K562 (cell line): ENCODE data around the gene ZBTB9. TPM values are rescaled to one million over a fixed set of nuclear protein-coding genes. Genes with fewer than 3 reads are reported as not detected.

Experiments
- DPF2 ChIP-seq: fragments of 450-650 bp; IDR thresholded peaks from 2 replicates; pipeline ENCODE4 v1.6.1; 2016
- EWSR1 ChIP-seq: fragments of 450-650 bp; IDR thresholded peaks from 2 replicates; pipeline ENCODE4 v1.6.1; 2018; ENCODE audit warnings: borderline replicate concordance, mild to moderate bottlenecking, low read depth, moderate library complexity; ENCODE audit not compliant: partially characterized antibody
- HDGF ChIP-seq: fragments of 450-650 bp; IDR thresholded peaks from 2 replicates; pipeline ENCODE4 v1.6.1; 2016
- PHF8 ChIP-seq: fragments of 200-600 bp; sonication (generic); IDR thresholded peaks from 2 replicates; pipeline ENCODE4 v1.6.1; 2012; ENCODE audit warnings: mixed run types, mild to moderate bottlenecking, inconsistent platforms, low read length, moderate library complexity, borderline replicate concordance
- SIRT6 ChIP-seq: IDR thresholded peaks from one replicate; pipeline ENCODE4 v1.6.1; 2012; ENCODE audit warnings: low read depth, mild to moderate bottlenecking, control low read depth, inconsistent platforms, low read length, moderate library complexity
- SMAD4 ChIP-seq: fragments of 250-450 bp; sonication (Bioruptor Pico); conservative IDR thresholded peaks from 2 replicates; pipeline ENCODE4 v1.8.0; 2021; ENCODE audit warnings: inconsistent platforms, mild to moderate bottlenecking, moderate library complexity
- SMARCA5 ChIP-seq: fragments of 450-650 bp; IDR thresholded peaks from 2 replicates; pipeline ENCODE4 v1.6.1; 2016
- STAT5A ChIP-seq: IDR thresholded peaks from 2 replicates; pipeline ENCODE4 v1.6.1; 2012; ENCODE audit warnings: low read length, inconsistent platforms, borderline replicate concordance
- TAL1 ChIP-seq: fragments of 450-650 bp; IDR thresholded peaks from 2 replicates; pipeline ENCODE4 v1.6.1; 2016; ENCODE audit warnings: mild to moderate bottlenecking
- TBP ChIP-seq: optimal IDR thresholded peaks from 2 replicates; pipeline ENCODE3; 2011; ENCODE audit warnings: low read depth, low read length, improper control_type of control experiment
- TCFL5 ChIP-seq: fragments of 250-450 bp; sonication (Bioruptor Pico); conservative IDR thresholded peaks from 2 replicates; pipeline ENCODE4 v1.6.1; 2021; ENCODE audit warnings: mild to moderate bottlenecking, moderate library complexity, matching md5 sums
- TRIM28 ChIP-seq: fragments of 450-650 bp; IDR thresholded peaks from 2 replicates; pipeline ENCODE4 v1.6.1; 2017
- ZEB2 ChIP-seq: fragments of 450-650 bp; IDR thresholded peaks from 2 replicates; pipeline ENCODE4 v1.6.1; 2016
- ZFX ChIP-seq: sonication (generic); formaldehyde crosslinking; IDR thresholded peaks from 2 replicates; pipeline ENCODE4 v1.8.0; 2022; ENCODE audit warnings: mild to moderate bottlenecking, missing genetic modification reagents, moderate library complexity
- ZNF551 ChIP-seq: fragments of 250-450 bp; sonication (Bioruptor Pico); IDR thresholded peaks from 2 replicates; pipeline ENCODE4 v1.5.0; 2021; ENCODE audit warnings: mild to moderate bottlenecking, moderate library complexity
- ZNF583 ChIP-seq: fragments of 250-450 bp; sonication (Bioruptor Pico); IDR thresholded peaks from 2 replicates; pipeline ENCODE4 v1.4.0; 2020
- polyA plus RNA-seq, 8 experiments: library from polyadenylated mRNA; depleted of rRNA in 4 of 8; stranded (reverse) in 5 of 8; unstranded in 3 of 8; fragments of >200 nt; fragmentation: Nextera tagmentation in 2 of 8; fragmentation: Illumina TruSeq in 1 of 8; extraction: Ambion mirVana in 2 of 8; extraction: Trizol in 1 of 8; gene quantifications; 2 replicates each; pipeline versions ENCODE4 v1.2.1 to v1.2.3, GENCODE V29; 2011 to 2014; ENCODE audit warnings: inconsistent platforms in 1 of 8, missing spikeins in 1 of 8
- total RNA-seq, 7 experiments: library from RNA; depleted of rRNA in 6 of 7; stranded (reverse); fragments of >200 nt in 6 of 7; fragmentation: Illumina TruSeq in 2 of 7; extraction: Trizol in 2 of 7; gene quantifications; 2 replicates each; pipeline versions ENCODE4 v1.2.1 to v1.2.3, GENCODE V29; 2011 to 2021; ENCODE audit warnings: low replicate concordance in 1 of 7
- TF ChIP-seq, protein P1 (sequence below): sonication (generic); IDR thresholded peaks from 2 replicates; pipeline ENCODE4 v1.6.1; 2016
- TF ChIP-seq, protein P2 (sequence below), 2 experiments: fragments of 450-650 bp; IDR thresholded peaks; 2 replicates each; pipeline ENCODE4 v1.6.1; 2018; ENCODE audit warnings: mild to moderate bottlenecking in 2 of 2, low read depth in 1 of 2; ENCODE audit not compliant: partially characterized antibody in 2 of 2
- TF ChIP-seq, protein P3 (sequence below): fragments of 250-450 bp; sonication (Bioruptor Pico); IDR thresholded peaks from 2 replicates; pipeline ENCODE4 v1.8.0; 2021; ENCODE audit warnings: mild to moderate bottlenecking, moderate library complexity
- TF ChIP-seq, protein P4 (sequence below): fragments of 450-650 bp; IDR thresholded peaks from 2 replicates; pipeline ENCODE4 v1.6.1; 2014; ENCODE audit warnings: low read depth, mild to moderate bottlenecking, moderate library complexity, borderline replicate concordance
- TF ChIP-seq, protein P5 (sequence below): sonication (generic); formaldehyde crosslinking; IDR thresholded peaks from 2 replicates; pipeline ENCODE4 v1.9.0; 2022; ENCODE audit warnings: mild to moderate bottlenecking, missing genetic modification reagents
- TF ChIP-seq, protein P6 (sequence below): fragments of 450-650 bp; IDR thresholded peaks from one replicate; pipeline ENCODE4 v1.6.1; 2018; ENCODE audit warnings: mild to moderate bottlenecking, moderate library complexity; ENCODE audit not compliant: partially characterized antibody

Gene ZBTB9
- total and polyA plus RNA-seq, 9 of the 15 experiments (the other 6 are each of a cell fraction or from before 2014, with no cell fraction given): 1.9 to 19.5 (median 10.4) TPM

DNA sequence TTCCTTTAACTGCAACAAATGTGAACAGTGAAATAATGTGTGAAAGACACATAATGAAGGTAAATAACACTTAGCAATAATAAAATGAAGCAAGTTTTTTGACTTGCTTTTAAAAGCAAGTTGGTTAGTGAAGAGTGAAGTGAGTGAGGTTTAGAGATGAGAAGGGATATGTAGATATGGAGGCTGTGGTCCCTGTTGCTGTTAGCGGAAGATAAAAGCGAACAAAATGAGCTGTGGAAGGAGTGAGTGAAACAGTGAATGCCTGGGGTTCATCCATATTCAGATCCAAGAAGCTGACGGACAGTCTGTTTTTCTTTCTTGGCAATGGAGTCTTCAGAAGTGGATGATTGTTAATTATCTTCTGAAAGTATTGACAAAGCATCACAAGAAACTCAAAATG, 23.5 kb downstream of the ZBTB9 start (continued):
- TF ChIP-seq, protein P1, sequence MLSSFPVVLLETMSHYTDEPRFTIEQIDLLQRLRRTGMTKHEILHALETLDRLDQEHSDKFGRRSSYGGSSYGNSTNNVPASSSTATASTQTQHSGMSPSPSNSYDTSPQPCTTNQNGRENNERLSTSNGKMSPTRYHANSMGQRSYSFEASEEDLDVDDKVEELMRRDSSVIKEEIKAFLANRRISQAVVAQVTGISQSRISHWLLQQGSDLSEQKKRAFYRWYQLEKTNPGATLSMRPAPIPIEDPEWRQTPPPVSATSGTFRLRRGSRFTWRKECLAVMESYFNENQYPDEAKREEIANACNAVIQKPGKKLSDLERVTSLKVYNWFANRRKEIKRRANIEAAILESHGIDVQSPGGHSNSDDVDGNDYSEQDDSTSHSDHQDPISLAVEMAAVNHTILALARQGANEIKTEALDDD: 0 out of 2 replicates have a peak, but pooled peaks have one; percentile 28
- TF ChIP-seq DPF2 (peak; percentile 59; the same call in 1 of the 2 replicates), SMAD4 (CRISPR knock-in tag) (no peak), SIRT6 (no peak), STAT5A (no peak), TAL1 (0 out of 2 replicates have a peak, but pooled peaks have one; percentile 45), EWSR1 (no peak), TCFL5 (CRISPR knock-in tag) (no peak), HDGF (no peak), TBP (no peak), ZEB2 (no peak), TRIM28 (no peak), PHF8 (no peak), SMARCA5 (no peak), ZNF551 (CRISPR knock-in tag) (no peak), ZNF583 (CRISPR knock-in tag) (no peak), ZFX (no peak)
- TF ChIP-seq, protein P2, sequence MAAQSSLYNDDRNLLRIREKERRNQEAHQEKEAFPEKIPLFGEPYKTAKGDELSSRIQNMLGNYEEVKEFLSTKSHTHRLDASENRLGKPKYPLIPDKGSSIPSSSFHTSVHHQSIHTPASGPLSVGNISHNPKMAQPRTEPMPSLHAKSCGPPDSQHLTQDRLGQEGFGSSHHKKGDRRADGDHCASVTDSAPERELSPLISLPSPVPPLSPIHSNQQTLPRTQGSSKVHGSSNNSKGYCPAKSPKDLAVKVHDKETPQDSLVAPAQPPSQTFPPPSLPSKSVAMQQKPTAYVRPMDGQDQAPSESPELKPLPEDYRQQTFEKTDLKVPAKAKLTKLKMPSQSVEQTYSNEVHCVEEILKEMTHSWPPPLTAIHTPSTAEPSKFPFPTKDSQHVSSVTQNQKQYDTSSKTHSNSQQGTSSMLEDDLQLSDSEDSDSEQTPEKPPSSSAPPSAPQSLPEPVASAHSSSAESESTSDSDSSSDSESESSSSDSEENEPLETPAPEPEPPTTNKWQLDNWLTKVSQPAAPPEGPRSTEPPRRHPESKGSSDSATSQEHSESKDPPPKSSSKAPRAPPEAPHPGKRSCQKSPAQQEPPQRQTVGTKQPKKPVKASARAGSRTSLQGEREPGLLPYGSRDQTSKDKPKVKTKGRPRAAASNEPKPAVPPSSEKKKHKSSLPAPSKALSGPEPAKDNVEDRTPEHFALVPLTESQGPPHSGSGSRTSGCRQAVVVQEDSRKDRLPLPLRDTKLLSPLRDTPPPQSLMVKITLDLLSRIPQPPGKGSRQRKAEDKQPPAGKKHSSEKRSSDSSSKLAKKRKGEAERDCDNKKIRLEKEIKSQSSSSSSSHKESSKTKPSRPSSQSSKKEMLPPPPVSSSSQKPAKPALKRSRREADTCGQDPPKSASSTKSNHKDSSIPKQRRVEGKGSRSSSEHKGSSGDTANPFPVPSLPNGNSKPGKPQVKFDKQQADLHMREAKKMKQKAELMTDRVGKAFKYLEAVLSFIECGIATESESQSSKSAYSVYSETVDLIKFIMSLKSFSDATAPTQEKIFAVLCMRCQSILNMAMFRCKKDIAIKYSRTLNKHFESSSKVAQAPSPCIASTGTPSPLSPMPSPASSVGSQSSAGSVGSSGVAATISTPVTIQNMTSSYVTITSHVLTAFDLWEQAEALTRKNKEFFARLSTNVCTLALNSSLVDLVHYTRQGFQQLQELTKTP (IDR thresholded peaks at IDR 0.05; ENCODE audit: low read depth in 1 of 2, partially characterized antibody in 2 of 2): no peak
- TF ChIP-seq, protein P3, sequence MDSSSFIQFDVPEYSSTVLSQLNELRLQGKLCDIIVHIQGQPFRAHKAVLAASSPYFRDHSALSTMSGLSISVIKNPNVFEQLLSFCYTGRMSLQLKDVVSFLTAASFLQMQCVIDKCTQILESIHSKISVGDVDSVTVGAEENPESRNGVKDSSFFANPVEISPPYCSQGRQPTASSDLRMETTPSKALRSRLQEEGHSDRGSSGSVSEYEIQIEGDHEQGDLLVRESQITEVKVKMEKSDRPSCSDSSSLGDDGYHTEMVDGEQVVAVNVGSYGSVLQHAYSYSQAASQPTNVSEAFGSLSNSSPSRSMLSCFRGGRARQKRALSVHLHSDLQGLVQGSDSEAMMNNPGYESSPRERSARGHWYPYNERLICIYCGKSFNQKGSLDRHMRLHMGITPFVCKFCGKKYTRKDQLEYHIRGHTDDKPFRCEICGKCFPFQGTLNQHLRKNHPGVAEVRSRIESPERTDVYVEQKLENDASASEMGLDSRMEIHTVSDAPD (CRISPR knock-in tag): no peak
- TF ChIP-seq, protein P4, sequence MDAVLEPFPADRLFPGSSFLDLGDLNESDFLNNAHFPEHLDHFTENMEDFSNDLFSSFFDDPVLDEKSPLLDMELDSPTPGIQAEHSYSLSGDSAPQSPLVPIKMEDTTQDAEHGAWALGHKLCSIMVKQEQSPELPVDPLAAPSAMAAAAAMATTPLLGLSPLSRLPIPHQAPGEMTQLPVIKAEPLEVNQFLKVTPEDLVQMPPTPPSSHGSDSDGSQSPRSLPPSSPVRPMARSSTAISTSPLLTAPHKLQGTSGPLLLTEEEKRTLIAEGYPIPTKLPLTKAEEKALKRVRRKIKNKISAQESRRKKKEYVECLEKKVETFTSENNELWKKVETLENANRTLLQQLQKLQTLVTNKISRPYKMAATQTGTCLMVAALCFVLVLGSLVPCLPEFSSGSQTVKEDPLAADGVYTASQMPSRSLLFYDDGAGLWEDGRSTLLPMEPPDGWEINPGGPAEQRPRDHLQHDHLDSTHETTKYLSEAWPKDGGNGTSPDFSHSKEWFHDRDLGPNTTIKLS: no peak
- TF ChIP-seq, protein P5, sequence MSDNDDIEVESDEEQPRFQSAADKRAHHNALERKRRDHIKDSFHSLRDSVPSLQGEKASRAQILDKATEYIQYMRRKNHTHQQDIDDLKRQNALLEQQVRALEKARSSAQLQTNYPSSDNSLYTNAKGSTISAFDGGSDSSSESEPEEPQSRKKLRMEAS (CRISPR knock-in tag): no peak
- TF ChIP-seq, protein P6, sequence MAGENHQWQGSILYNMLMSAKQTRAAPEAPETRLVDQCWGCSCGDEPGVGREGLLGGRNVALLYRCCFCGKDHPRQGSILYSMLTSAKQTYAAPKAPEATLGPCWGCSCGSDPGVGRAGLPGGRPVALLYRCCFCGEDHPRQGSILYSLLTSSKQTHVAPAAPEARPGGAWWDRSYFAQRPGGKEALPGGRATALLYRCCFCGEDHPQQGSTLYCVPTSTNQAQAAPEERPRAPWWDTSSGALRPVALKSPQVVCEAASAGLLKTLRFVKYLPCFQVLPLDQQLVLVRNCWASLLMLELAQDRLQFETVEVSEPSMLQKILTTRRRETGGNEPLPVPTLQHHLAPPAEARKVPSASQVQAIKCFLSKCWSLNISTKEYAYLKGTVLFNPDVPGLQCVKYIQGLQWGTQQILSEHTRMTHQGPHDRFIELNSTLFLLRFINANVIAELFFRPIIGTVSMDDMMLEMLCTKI: no peak
